Measurements from ENCODE around the gene DSTYK.

DNA sequence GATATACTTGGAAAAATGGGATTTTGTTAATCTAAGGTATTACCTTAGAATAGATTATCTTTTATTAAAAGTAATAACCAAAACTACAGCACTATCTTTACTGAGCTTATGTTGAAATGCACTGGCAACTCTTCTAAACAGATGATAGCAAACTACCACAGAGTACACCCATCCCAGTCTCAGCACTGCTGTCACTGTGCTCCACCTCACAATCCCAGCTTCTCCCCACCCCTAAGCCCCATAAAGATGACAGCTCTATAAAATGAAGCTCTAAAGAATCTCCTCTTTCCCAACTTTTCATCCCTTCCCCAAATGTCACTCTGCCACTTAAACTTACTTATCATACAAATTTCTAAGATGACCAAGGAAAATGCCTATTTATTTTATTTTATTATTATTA is 6.4 kb downstream of the DSTYK start:
- TF ChIP-seq, protein P1, sequence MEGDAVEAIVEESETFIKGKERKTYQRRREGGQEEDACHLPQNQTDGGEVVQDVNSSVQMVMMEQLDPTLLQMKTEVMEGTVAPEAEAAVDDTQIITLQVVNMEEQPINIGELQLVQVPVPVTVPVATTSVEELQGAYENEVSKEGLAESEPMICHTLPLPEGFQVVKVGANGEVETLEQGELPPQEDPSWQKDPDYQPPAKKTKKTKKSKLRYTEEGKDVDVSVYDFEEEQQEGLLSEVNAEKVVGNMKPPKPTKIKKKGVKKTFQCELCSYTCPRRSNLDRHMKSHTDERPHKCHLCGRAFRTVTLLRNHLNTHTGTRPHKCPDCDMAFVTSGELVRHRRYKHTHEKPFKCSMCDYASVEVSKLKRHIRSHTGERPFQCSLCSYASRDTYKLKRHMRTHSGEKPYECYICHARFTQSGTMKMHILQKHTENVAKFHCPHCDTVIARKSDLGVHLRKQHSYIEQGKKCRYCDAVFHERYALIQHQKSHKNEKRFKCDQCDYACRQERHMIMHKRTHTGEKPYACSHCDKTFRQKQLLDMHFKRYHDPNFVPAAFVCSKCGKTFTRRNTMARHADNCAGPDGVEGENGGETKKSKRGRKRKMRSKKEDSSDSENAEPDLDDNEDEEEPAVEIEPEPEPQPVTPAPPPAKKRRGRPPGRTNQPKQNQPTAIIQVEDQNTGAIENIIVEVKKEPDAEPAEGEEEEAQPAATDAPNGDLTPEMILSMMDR (IDR thresholded peaks at IDR 0.05), result no peak
- TF ChIP-seq, protein P2, sequence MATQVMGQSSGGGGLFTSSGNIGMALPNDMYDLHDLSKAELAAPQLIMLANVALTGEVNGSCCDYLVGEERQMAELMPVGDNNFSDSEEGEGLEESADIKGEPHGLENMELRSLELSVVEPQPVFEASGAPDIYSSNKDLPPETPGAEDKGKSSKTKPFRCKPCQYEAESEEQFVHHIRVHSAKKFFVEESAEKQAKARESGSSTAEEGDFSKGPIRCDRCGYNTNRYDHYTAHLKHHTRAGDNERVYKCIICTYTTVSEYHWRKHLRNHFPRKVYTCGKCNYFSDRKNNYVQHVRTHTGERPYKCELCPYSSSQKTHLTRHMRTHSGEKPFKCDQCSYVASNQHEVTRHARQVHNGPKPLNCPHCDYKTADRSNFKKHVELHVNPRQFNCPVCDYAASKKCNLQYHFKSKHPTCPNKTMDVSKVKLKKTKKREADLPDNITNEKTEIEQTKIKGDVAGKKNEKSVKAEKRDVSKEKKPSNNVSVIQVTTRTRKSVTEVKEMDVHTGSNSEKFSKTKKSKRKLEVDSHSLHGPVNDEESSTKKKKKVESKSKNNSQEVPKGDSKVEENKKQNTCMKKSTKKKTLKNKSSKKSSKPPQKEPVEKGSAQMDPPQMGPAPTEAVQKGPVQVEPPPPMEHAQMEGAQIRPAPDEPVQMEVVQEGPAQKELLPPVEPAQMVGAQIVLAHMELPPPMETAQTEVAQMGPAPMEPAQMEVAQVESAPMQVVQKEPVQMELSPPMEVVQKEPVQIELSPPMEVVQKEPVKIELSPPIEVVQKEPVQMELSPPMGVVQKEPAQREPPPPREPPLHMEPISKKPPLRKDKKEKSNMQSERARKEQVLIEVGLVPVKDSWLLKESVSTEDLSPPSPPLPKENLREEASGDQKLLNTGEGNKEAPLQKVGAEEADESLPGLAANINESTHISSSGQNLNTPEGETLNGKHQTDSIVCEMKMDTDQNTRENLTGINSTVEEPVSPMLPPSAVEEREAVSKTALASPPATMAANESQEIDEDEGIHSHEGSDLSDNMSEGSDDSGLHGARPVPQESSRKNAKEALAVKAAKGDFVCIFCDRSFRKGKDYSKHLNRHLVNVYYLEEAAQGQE (IDR thresholded peaks at IDR 0.05; ENCODE audit: insufficient read depth in 1 of 2, low read depth in 2 of 2, low read length in 1 of 2), result no peak
- TF ChIP-seq TCF7L2 (IDR thresholded peaks at IDR 0.05; ENCODE audit: low read depth, low read length), result no peak
